Gastroesophageal sphincter (tissue), 3 donors: Measurements from ENCODE around the gene C3.

Experiments
- EP300 ChIP-seq: sonication (generic); formaldehyde crosslinking; IDR thresholded peaks from one replicate; pipeline ENCODE4 v1.6.1; 2017; ENCODE audit warnings: antibody characterized with exemption, mild to moderate bottlenecking
- POLR2A ChIP-seq, 2 donors: fragments of 450-650 bp; IDR thresholded peaks; one replicate each; pipeline ENCODE4 v1.6.1; 2017; ENCODE audit warnings: antibody characterized with exemption in 2 of 2, mild to moderate bottlenecking in 2 of 2, moderate library complexity in 1 of 2
- POLR2AphosphoS5 ChIP-seq: sonication (generic); formaldehyde crosslinking; IDR thresholded peaks from one replicate; pipeline ENCODE4 v1.6.1; 2017; ENCODE audit warnings: antibody characterized with exemption
- TF ChIP-seq, protein P1 (sequence below), 4 experiments: fragments of 200-600 bp in 2 of 4; fragments of 450-650 bp in 2 of 4; sonication (generic) in 1 of 4; IDR thresholded peaks; one replicate each; pipeline ENCODE4 v1.5.1; 2017 to 2019; ENCODE audit warnings: antibody characterized with exemption in 4 of 4, mild to moderate bottlenecking in 2 of 4, moderate library complexity in 2 of 4

DNA sequence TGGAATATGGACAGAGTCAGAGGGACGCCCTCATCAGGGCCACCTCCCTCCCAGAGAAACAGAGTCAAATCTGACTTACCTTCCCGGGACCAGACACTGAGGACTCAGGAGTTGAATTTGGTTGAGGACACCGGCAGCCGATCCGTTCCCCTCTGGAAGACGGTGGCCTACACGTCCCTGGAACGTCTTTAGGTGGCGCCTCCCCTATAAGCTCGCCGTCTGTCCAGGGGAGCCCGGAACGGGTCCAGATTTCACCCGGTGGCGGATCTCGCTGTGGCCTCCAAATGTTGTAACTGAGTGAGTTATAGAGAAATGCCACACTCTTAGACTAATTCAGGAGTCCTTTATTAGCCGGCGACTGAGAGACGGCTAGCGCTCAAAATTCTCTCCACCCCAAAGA, 59.5 kb downstream of the C3 start:
- TF ChIP-seq, protein P1, sequence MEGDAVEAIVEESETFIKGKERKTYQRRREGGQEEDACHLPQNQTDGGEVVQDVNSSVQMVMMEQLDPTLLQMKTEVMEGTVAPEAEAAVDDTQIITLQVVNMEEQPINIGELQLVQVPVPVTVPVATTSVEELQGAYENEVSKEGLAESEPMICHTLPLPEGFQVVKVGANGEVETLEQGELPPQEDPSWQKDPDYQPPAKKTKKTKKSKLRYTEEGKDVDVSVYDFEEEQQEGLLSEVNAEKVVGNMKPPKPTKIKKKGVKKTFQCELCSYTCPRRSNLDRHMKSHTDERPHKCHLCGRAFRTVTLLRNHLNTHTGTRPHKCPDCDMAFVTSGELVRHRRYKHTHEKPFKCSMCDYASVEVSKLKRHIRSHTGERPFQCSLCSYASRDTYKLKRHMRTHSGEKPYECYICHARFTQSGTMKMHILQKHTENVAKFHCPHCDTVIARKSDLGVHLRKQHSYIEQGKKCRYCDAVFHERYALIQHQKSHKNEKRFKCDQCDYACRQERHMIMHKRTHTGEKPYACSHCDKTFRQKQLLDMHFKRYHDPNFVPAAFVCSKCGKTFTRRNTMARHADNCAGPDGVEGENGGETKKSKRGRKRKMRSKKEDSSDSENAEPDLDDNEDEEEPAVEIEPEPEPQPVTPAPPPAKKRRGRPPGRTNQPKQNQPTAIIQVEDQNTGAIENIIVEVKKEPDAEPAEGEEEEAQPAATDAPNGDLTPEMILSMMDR (IDR thresholded peaks at IDR 0.05), result no peak
- TF ChIP-seq POLR2A (IDR thresholded peaks at IDR 0.05), result no peak
- TF ChIP-seq EP300, result no peak
- TF ChIP-seq POLR2AphosphoS5, result no peak
